Measurements from ENCODE around the gene ADAT2.

DNA sequence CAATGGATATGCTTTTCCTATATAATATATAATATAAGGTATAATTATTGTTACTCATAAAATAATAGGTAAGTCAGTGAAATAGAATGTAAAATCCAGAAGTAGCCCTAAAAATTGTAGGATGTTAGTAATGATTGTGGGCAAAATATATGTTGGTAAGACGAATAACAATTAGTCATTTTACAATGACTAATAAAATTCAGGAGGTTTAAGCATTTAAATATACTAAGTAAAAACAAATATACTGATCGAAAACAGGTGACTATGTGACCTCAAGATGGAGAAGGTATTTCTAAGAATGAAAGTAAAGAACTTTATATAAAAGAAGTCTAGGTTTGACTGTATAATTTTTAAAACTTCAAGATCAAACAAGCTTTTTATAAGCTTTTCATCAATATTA is 32.1 kb upstream of the ADAT2 start:
- TF ChIP-seq ZFP3 (CRISPR knock-in tag; IDR thresholded peaks at IDR 0.05) (no peak), SNAI2 (CRISPR knock-in tag; IDR thresholded peaks at IDR 0.05) (no peak)
- TF ChIP-seq, protein P1, sequence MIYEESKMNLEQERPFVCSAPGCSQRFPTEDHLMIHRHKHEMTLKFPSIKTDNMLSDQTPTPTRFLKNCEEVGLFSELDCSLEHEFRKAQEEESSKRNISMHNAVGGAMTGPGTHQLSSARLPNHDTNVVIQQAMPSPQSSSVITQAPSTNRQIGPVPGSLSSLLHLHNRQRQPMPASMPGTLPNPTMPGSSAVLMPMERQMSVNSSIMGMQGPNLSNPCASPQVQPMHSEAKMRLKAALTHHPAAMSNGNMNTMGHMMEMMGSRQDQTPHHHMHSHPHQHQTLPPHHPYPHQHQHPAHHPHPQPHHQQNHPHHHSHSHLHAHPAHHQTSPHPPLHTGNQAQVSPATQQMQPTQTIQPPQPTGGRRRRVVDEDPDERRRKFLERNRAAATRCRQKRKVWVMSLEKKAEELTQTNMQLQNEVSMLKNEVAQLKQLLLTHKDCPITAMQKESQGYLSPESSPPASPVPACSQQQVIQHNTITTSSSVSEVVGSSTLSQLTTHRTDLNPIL (CRISPR knock-in tag; IDR thresholded peaks at IDR 0.05; ENCODE audit: low read depth) = no peak
